NT2/D1 (cell line): Measurements from ENCODE around the gene IFI27L1.

ENCODE experiments used
- SUZ12 ChIP-seq: IDR thresholded peaks from 2 replicates; pipeline ENCODE4 v1.6.1; 2011; ENCODE audit not compliant: insufficient read length, insufficient read depth; ENCODE audit errors: extremely low read depth
- YY1 ChIP-seq: IDR thresholded peaks from 2 replicates; pipeline ENCODE4 v1.6.1; 2011; ENCODE audit not compliant: insufficient read length, insufficient read depth
- ZNF274 ChIP-seq: IDR thresholded peaks from 2 replicates; pipeline ENCODE4 v1.6.1; 2011; ENCODE audit warnings: mild to moderate bottlenecking, low read depth, low read length

DNA sequence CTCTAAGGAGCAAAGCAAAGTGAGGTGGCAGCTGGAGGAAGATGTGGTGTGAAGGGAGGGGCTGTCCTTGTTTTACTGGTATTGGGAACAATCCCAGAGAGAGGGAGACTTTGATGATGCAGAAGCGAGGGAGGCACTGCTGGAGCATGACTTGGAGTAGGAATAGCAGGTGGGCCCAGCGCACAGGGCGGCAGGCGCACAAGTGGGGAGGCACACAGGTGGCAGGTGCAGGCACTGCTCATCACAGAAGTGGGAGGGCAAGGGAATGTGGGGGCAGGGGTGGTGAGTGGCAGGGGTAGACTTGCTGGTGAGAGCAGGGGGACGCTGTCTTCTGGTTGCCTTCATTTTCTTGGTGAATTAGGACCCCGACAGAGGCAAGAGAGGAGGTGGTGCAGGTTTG is 17.9 kb downstream of the IFI27L1 start:
- no peak for TF ChIP-seq ZNF274
- TF ChIP-seq YY1, result no peak
- TF ChIP-seq SUZ12, result no peak
